Lower leg skin (tissue), 4 donors: ENCODE data around the gene ABCA1. TPM values are rescaled to one million over a fixed set of nuclear protein-coding genes. Genes with fewer than 3 reads are reported as not detected.

Source experiments
- DNase-seq, 2 donors: peaks; one replicate each; pipeline ENCODE4 v3.0.0-alpha.2; 2019; ENCODE audit warnings: low spot score in 2 of 2
- H3K4me3 ChIP-seq: fragments of 200-600 bp; sonication (generic); 2 replicates; pipeline ENCODE4 v1.5.1; 2017; ENCODE audit warnings: mild to moderate bottlenecking, low read depth; ENCODE audit not compliant: poor library complexity, severe bottlenecking
- POLR2A ChIP-seq, 2 donors: fragments of 450-650 bp; IDR thresholded peaks; one replicate each; pipeline ENCODE4 v1.6.1; 2016 to 2017; ENCODE audit warnings: antibody characterized with exemption in 2 of 2, mild to moderate bottlenecking in 1 of 2, moderate library complexity in 1 of 2
- WGBS, 2 donors: methylation state at CpG; one replicate each; pipeline ENCODE4 v1.1.5; 2018; 5-methylcytosine and 5-hydroxymethylcytosine counted together
- intact Hi-C: fragments of 100-400 bp; cut with DNase I; formaldehyde crosslinking; loops from one replicate; pipeline ENCODE4 v1.15.0; 2023; ENCODE audit warnings: low total_unique reads
- total RNA-seq, 4 donors: library from RNA; depleted of rRNA; stranded (reverse); fragments of >200 nt; gene quantifications; one replicate each; pipeline ENCODE4 v1.1.0, GENCODE V29; 2016
- TF ChIP-seq, protein P1 (sequence below), 3 donors: fragments of 450-650 bp; IDR thresholded peaks; one replicate each; pipeline ENCODE4 v1.5.1; 2016; ENCODE audit warnings: antibody characterized with exemption in 3 of 3, mild to moderate bottlenecking in 3 of 3, moderate library complexity in 2 of 3

Gene ABCA1
- total RNA-seq, 4 donors from 2014 or later = 35.6 to 60.7 (median 39.8) TPM

GRCh38 chr9:104883169-104883568, 44.8 kb downstream of the ABCA1 start:
- WGBS, 2 donors = 89 to 94% methylated on average over 2 of the region's 2 CpGs
- DNase-seq = peak in 1 of 2 donors; percentile 57
- TF ChIP-seq, protein P1, sequence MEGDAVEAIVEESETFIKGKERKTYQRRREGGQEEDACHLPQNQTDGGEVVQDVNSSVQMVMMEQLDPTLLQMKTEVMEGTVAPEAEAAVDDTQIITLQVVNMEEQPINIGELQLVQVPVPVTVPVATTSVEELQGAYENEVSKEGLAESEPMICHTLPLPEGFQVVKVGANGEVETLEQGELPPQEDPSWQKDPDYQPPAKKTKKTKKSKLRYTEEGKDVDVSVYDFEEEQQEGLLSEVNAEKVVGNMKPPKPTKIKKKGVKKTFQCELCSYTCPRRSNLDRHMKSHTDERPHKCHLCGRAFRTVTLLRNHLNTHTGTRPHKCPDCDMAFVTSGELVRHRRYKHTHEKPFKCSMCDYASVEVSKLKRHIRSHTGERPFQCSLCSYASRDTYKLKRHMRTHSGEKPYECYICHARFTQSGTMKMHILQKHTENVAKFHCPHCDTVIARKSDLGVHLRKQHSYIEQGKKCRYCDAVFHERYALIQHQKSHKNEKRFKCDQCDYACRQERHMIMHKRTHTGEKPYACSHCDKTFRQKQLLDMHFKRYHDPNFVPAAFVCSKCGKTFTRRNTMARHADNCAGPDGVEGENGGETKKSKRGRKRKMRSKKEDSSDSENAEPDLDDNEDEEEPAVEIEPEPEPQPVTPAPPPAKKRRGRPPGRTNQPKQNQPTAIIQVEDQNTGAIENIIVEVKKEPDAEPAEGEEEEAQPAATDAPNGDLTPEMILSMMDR (IDR thresholded peaks at IDR 0.05) = no peak
- TF ChIP-seq POLR2A (IDR thresholded peaks at IDR 0.05) = no peak
- H3K4me3 ChIP-seq = no peak overlapping the region
- intact Hi-C loops = no loop called here

GRCh38 chr9:104882566-104882965, 45.4 kb downstream of the ABCA1 start:
- intact Hi-C loops = no loop called here
- TF ChIP-seq POLR2A (IDR thresholded peaks at IDR 0.05) = no peak
- TF ChIP-seq, protein P1 (IDR thresholded peaks at IDR 0.05) = no peak
- H3K4me3 ChIP-seq = no peak overlapping the region
- DNase-seq = no peak

- WGBS, 2 donors = 50 to 63% methylated on average over 4 of the region's 4 CpGs
- H3K4me3 ChIP-seq = no peak overlapping the region
- intact Hi-C loops = no loop called here
- no peak for DNase-seq
- TF ChIP-seq, protein P1 (IDR thresholded peaks at IDR 0.05) = no peak
- no peak for TF ChIP-seq POLR2A (IDR thresholded peaks at IDR 0.05)
These were observed 45.9 kb downstream of the ABCA1 start for GRCh38 chr9:104882086-104882485.

GRCh38 chr9:104879555-104880309, 48.2 kb downstream of the ABCA1 start:
- no peak for TF ChIP-seq POLR2A (IDR thresholded peaks at IDR 0.05)
- TF ChIP-seq, protein P1 (IDR thresholded peaks at IDR 0.05) = no peak
- H3K4me3 ChIP-seq = no peak overlapping the region
- intact Hi-C loops = no loop called here
- WGBS, 2 donors = 45 to 55% methylated on average over 5 of the region's 5 CpGs
- no peak for DNase-seq

- WGBS, 2 donors = 92 to 100% methylated on average over 1 of the region's 1 CpG
- intact Hi-C loops = no loop called here
- TF ChIP-seq, protein P1 (IDR thresholded peaks at IDR 0.05) = no peak
- no peak for TF ChIP-seq POLR2A (IDR thresholded peaks at IDR 0.05)
- no peak overlapping the region for H3K4me3 ChIP-seq
- DNase-seq = peak in 1 of 2 donors; percentile 59
These were observed 51.4 kb downstream of the ABCA1 start for GRCh38 chr9:104876587-104876986.

DNA sequence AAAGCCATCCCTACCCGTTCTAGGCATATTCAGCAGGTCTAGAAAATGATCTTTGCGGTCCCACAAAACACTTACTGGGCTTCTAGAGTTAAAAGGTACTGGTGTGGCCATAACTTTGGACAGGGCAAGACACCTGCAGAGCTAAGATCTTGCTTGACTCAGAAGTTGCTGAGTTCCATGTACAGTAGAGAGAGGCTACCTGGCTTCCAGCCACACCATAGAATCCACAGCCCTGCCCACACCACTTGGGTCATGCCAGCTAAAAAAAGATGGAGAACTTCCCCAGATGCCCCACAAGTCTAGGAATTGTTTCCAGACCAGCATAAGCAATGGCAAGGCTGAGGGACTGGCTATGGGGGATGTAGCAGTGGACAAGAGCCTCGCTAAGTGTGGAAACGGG, 52.1 kb downstream of the ABCA1 start:
- no peak overlapping the region for H3K4me3 ChIP-seq
- intact Hi-C loops = no loop called here
- DNase-seq = peak in 1 of 2 donors; percentile 66
- no peak for TF ChIP-seq POLR2A (IDR thresholded peaks at IDR 0.05)
- TF ChIP-seq, protein P1 (IDR thresholded peaks at IDR 0.05) = no peak
- WGBS, 2 donors = 94 to 96% methylated on average over 4 of the region's 4 CpGs
